Urothelium cell line (cell line): Measurements from ENCODE around the gene LRRTM4.
"Not testable (repeated sequence)": the region's sequence is repeated elsewhere in the genome, so short reads cannot be mapped to it uniquely, and the experiment has no call there.

Experiments
- DNase-seq: peaks from one replicate; pipeline ENCODE4 v3.0.0; 2011; ENCODE audit warnings: low spot score, mixed read lengths
- FAIRE-seq: peaks from 2 replicates; lab custom pipeline; 2011; peaks lifted over from hg19 to GRCh38; lab: Jason Lieb, UNC

LRRTM4 gene

GRCh38 chr2:77095525-77095924 is 426.7 kb downstream of the LRRTM4 start:
- FAIRE-seq, DNase-seq: not testable (repeated sequence)

- FAIRE-seq = no peak
- DNase-seq = no peak
These were observed 427.1 kb downstream of the LRRTM4 start for GRCh38 chr2:77095096-77095495.

GRCh38 chr2:77088424-77088823 is 433.8 kb downstream of the LRRTM4 start:
- FAIRE-seq = not testable (repeated sequence)

DNA sequence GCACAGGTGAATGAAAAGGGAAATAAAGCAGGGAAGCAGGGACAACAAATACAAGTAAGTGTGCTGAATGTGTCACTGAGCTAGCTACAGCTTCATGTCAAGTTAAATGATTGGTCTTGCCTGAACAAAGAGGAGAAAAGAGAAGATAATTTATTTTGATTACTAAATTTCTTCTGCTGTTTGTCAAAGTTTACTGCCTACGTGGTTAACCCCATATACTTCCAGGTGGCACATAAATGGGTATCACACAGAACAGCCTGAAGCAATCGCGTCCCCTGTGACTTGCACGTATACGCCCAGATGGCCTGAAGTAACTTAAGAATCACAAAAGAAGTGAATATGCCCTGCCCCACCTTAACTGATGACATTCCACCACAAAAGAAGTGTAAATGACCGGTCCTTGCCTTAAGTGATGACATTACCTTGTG is 434.2 kb downstream of the LRRTM4 start:
- FAIRE-seq (no peak), DNase-seq (no peak)

More at GRCh38 chr2:77088424-77088823, 433.8 kb downstream of the LRRTM4 start:
- DNase-seq = not testable (repeated sequence)

- DNase-seq (no peak), FAIRE-seq (no peak)
These were observed 435.7 kb downstream of the LRRTM4 start for GRCh38 chr2:77086478-77086877.

DNA sequence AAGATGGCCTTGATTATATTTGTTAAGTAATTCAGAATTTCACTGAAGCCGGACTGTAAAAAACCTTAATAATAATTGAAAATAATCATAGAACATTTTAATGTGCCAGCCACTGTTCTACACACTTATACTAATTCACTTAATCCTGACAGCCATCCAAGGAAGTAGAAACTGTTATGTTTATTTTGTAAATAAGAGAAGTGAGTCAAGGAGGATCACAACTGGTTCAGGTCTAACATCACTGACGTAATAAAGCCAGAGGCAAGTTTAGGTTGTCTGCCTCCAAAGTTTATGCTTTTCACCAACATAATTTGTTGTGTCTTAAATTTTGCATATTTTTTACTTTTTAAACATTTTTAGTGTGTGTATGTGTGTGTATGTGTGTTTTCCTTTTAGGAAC is 436.1 kb downstream of the LRRTM4 start:
- FAIRE-seq = no peak
- DNase-seq = no peak

GRCh38 chr2:77085561-77085960 is 436.6 kb downstream of the LRRTM4 start:
- no peak for FAIRE-seq
- no peak for DNase-seq

GRCh38 chr2:77081597-77081996 is 440.6 kb downstream of the LRRTM4 start:
- FAIRE-seq (no peak), DNase-seq (no peak)

DNA sequence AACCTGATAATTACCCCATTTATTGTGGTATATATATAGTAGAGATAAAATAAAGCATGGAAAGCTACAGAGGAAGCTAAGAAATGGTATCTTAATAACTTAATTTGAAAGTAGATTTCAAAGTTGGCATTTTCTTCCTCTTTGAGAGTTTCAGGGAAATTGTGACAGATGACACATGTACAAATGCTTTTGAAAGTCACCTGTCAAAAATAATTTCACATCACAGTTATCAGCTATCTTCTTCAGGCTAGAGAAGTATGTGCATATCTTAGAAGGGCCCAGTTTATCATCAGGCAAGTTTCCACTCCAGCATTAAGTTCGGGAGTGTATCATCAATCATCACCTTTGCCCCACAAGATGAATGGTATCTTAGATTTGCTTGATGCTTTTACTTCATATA is 457.9 kb downstream of the LRRTM4 start:
- no peak for FAIRE-seq
- DNase-seq = no peak

DNA sequence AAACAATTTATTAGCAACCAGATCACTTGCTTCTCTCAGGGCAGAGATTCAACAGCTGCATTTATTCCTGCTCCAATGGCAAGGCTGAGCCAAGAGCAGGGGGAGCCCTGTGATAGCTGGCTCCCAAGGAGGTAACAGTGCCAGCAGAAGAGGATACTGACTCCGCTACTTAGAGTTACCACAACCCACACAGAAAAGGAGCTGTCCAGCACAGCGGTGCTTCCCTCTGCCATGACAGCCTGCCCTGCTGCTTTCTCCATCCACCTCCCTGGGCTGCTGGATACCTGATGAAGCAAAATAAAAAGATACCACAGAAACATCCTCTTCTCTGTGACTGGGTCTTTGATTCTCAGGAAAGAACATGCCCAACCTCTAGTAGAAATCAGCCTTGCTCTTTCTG is 467.2 kb downstream of the LRRTM4 start:
- FAIRE-seq (peak; percentile 9), DNase-seq (peak; percentile 20)

GRCh38 chr2:77046339-77046738 is 475.8 kb downstream of the LRRTM4 start:
- FAIRE-seq = peak; percentile 13
- DNase-seq = no peak

DNA sequence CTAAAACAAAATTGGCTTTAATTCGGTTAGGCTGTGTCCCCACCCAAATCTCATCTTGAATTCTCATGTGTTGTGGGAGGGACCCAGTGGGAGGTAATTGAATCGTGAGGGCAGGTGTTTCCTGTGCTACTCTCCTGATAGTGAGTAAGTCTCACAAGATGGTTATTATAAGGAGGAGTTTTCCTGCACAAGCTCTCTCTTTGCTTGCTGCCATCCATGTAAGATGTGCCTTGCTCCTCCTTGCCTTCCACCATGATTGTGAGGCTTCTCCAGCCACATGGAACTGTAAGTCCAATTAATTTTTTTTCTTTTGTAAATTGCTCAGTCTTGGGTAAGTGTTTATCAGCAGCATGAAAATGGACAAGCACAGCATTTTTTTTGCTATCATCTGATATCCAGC is 476.7 kb downstream of the LRRTM4 start:
- FAIRE-seq = not testable (repeated sequence)

GRCh38 chr2:77034445-77034844 is 487.7 kb downstream of the LRRTM4 start:
- no peak for DNase-seq
- no peak for FAIRE-seq

More for the DNA sequence above, 476.7 kb downstream of the LRRTM4 start:
- DNase-seq = not testable (repeated sequence)

DNA sequence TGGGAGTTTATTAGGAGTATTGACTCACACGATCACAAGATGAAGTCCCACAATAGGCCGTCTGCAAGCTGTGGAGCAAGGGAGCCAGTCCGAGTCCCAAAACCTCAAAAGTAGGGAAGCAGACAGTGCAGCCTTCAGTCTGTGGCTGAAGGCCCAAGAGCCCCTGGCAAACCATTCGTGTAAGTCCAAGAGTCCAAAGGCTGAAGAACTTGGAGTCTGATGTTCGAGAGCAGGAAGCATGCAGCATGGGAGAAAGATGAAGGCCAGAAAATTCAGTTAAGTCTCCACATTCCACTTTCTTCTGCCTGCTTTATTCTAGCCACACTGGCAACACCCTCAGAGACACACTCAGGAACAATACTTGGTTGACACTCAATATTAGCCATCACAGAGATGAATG is 492.9 kb downstream of the LRRTM4 start:
- DNase-seq, FAIRE-seq: not testable (repeated sequence)

DNA sequence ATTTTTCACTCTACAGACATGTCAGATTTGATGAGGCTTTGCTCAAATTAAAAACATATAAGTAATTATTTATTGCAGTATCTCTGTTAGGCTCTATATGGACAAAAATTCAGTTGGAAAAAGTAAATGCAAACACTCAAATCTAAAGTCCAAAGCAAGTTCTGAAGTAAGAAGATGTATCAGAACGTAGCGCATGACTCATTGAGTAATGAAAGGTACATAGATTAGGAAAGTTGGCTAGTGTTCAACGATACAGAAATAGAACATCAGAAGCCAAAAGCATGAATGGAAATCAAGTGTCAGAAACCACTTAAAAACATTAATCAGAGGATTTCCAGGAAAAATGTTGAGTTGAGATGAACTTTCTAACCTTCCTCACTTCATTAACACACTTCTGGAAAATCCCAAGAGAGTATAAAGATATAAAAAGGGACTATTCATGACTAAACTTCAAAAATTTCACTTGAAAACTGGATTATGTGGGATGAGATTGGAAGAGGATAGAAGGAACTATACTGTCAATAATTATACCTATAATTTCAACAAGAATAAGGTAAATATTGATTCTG is 494.1 kb downstream of the LRRTM4 start:
- DNase-seq (peak; percentile 9), FAIRE-seq (no peak)

DNA sequence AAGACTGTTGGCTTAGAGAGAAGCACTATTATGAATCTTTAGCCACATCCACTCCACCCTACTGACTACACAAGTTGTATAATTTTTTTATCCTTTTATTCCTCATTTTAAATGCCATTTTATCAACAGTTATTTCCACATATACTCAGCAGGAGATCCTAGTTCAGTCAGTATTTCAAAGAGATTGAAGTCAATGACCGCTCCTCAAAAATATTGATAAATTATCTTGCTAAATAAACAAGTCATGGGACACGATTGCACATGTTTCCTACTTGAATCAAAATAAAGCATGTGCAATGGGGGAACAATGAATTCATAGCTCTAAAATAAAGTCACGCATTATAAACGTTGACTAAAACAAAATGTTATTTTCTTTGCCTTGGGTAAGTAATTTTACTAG is 496.5 kb downstream of the LRRTM4 start:
- DNase-seq = no peak
- FAIRE-seq = no peak

DNA sequence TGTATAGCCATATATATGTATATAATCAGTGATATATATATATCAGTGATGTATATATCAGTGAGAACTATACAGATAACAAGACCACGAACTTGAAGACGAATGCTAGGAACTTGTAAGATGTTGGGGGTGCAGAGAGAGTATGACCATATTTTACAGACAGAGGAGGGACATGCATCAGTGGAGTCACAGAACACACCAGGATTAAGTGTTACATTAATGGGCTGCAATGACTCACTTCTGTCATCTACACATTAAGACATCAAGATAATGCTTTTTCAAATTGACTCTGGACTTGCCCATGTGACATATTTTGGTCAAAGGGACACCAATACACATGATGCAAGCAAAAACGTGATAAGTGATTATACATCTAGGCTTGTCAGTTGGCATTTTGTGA is 501.0 kb downstream of the LRRTM4 start:
- DNase-seq = no peak
- FAIRE-seq = no peak

DNA sequence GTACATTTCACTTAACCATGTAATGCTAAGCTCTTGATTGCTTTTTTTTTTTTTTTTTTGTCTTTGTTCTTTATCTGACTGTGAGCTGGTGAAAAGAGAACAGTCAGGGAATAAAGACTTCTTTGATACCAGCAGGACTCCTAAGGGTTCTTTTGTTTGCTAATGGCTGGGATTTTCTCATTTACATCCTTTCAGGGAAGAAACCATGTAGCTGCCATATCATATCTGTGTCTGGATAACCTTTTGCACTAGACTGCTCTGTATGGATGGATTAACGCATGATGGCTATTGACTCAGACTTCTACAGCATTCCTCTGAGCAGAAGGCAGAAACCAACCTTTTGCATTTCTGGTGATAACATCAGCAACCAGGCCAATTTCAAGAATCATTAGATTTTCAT is 504.0 kb downstream of the LRRTM4 start:
- FAIRE-seq (no peak), DNase-seq (no peak)

DNA sequence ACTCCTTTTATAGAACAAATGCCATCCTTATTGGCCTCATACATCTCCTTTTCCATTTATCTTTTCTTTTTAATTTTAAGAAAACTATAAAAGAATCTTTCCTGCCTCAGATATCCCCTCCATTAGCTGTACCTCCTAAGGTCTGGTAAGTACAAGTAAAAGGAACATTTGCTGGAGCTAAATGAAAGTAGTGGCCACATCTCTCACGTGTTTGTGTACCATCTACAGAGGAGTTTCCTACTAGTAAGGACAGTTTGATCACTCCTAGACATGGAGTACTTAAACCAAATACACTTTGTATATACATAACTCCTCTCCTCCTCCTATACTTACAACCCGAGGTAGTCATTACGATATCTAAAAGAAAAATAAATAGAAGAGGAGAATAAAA is 504.8 kb downstream of the LRRTM4 start:
- DNase-seq = no peak
- peak; percentile 42 for FAIRE-seq

GRCh38 chr2:77016443-77017354 is 505.5 kb downstream of the LRRTM4 start:
- DNase-seq (no peak), FAIRE-seq (no peak)

DNA sequence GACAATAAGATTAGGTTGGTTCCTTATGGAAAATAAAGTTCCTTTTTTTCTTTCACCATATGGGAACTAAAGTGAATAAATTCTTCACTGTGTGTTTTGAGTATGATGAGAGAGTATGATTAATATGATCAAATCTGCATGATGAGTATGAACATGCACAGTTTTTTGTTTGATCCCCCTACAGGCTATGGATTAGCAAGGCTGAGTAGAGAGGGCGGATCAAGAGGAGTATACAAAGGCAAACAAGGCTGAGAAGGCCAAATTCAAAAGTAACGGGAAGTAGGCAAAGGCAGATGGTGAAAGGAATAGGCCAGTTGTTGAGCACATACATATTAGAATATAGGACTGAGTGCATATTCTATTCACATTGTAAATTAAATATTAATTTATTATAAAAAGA is 508.2 kb downstream of the LRRTM4 start:
- no peak for FAIRE-seq
- no peak for DNase-seq

DNA sequence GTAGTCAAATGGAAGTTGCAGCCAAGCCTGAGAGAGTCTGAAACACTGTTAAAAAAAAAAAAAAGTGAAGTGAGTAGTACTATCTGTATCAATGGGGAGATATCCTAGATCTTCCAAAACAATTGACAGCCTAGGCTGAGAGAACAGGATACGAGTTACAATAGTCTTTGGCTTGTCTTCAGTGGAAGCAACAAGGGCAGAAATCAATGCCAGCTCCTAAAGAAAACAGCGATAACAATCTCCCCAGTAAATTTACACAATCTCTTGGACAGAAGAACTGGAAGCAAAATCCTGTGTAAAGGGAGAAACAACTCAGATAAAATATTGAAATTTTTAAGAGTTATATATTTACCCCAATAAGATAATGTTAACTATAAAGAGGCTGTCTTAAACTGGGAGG is 508.7 kb downstream of the LRRTM4 start:
- FAIRE-seq (no peak), DNase-seq (no peak)
